ENCODE results near the gene PLEKHM2. TPM values are rescaled to one million over a fixed set of nuclear protein-coding genes. Genes with fewer than 3 reads are reported as not detected.
A peak's percentile ranks its signal among the peaks of the same experiment; 100 is the strongest.

Gene PLEKHM2
- total RNA-seq, 1 experiment from 2014 or later: 33.3 TPM

DNA sequence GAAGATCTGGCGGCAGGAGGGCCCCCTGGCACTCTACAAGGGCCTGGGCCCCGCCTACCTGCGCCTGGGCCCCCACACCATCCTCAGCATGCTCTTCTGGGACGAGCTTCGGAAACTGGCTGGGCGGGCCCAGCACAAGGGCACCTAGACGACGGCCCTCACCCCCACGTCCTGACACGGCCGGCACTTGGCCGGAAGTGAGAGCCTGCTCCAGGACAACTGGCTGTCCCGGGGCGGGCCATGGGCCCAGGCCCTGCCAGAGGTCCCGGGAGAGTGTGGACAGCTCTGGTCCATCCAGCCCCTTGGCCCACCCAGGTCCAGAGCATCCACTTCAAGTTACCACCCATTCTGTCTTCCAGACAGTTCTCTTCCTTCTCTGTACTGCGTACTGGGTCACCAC lies 55.1 kb downstream of the PLEKHM2 start:
- no TSS peak for BruUV-seq (replicated peaks)
- Mint-ChIP-seq H3K36me3 (ENCODE audit: insufficient read depth, unreplicated experiment) (peaks cover 7% of the 10 kb centered on the region), H3K27me3 (ENCODE audit: insufficient read depth, unreplicated experiment) (no peaks in the 10 kb centered on the region), H3K4me3 (ENCODE audit: unreplicated experiment) (no peak overlapping the region), H3K9me3 (ENCODE audit: unreplicated experiment) (no peaks in the 10 kb centered on the region), H3K4me1 (ENCODE audit: low read depth, unreplicated experiment) (peaks cover 7% of the 10 kb centered on the region), H3K27ac (ENCODE audit: unreplicated experiment) (no peak overlapping the region)
- H3K4me3 ChIP-seq (ENCODE audit: low read depth, low read length): no peak overlapping the region
- H3K9me3 ChIP-seq: no peaks in the 10 kb centered on the region
- peaks cover 27% of the 10 kb centered on the region for H3K4me1 ChIP-seq
- H3K36me3 ChIP-seq (ENCODE audit: control insufficient read depth, insufficient read depth, low read length): no peaks in the 10 kb centered on the region
- TF ChIP-seq, protein P1, sequence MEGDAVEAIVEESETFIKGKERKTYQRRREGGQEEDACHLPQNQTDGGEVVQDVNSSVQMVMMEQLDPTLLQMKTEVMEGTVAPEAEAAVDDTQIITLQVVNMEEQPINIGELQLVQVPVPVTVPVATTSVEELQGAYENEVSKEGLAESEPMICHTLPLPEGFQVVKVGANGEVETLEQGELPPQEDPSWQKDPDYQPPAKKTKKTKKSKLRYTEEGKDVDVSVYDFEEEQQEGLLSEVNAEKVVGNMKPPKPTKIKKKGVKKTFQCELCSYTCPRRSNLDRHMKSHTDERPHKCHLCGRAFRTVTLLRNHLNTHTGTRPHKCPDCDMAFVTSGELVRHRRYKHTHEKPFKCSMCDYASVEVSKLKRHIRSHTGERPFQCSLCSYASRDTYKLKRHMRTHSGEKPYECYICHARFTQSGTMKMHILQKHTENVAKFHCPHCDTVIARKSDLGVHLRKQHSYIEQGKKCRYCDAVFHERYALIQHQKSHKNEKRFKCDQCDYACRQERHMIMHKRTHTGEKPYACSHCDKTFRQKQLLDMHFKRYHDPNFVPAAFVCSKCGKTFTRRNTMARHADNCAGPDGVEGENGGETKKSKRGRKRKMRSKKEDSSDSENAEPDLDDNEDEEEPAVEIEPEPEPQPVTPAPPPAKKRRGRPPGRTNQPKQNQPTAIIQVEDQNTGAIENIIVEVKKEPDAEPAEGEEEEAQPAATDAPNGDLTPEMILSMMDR (IDR thresholded peaks at IDR 0.05; ENCODE audit: insufficient read depth in 1 of 2, low read depth in 1 of 2, low read length in 1 of 2, severe bottlenecking in 1 of 2, unreplicated experiment in 1 of 2): no peak
- no peak for DNase-seq
- intact Hi-C loops (cut with micrococcal nuclease; ENCODE audit: unreplicated experiment): no loop called here
- POLR2A ChIA-PET: no interaction called here
- H3K27me3 ChIP-seq (replicated peaks; ENCODE audit: control insufficient read depth, insufficient read depth, low read length): no peaks in the 10 kb centered on the region
- CTCF ChIA-PET: interaction anchor here (0.6 kb wide), 1 partner anchor 37 kb away, joined by 5 read pairs; no protein-coding TSS in a partner anchor

DNA sequence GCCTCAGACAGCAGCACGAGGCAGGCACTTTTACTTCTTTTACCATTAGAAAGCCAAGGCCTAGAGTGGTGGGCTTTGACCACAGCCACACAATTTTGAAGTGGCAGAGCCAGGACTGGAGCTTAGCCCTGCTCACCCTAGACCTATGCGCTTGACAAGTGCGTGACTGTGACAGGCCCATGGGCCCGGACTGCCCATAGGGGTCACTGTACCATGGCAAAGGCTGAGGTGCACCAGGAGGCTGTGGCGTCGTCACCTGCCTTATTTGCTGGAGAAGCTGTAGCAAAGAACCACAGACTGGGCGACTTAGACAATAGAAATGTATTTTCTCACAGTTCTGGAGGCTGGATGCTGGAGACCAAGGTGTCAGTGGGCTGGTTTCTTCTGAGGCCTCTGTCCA lies 55.6 kb downstream of the PLEKHM2 start:
- H3K27ac Mint-ChIP-seq (ENCODE audit: unreplicated experiment): no peak overlapping the region
- intact Hi-C loops (cut with micrococcal nuclease; ENCODE audit: unreplicated experiment): loop anchor here (2.0 to 10.0 kb wide), 2 partner anchors 55 to 145 kb away; partner anchors contain the start of gene PLEKHM2
- H3K4me1 Mint-ChIP-seq (ENCODE audit: low read depth, unreplicated experiment): peaks cover 7% of the 10 kb centered on the region
- peak in 1 of 2 experiments; percentile 27 for DNase-seq
- Histone ChIP-seq H3K36me3 (ENCODE audit: control insufficient read depth, insufficient read depth, low read length) (no peaks in the 10 kb centered on the region), H3K4me1 (peaks cover 22% of the 10 kb centered on the region), H3K27me3 (replicated peaks; ENCODE audit: control insufficient read depth, insufficient read depth, low read length) (no peaks in the 10 kb centered on the region), H3K4me3 (ENCODE audit: low read depth, low read length) (no peak overlapping the region), H3K9me3 (no peaks in the 10 kb centered on the region)
- no TSS peak for BruUV-seq (replicated peaks)
- TF ChIP-seq, protein P1 (IDR thresholded peaks at IDR 0.05; ENCODE audit: insufficient read depth in 1 of 2, low read depth in 1 of 2, low read length in 1 of 2, severe bottlenecking in 1 of 2, unreplicated experiment in 1 of 2): no peak
- no peaks in the 10 kb centered on the region for H3K27me3 Mint-ChIP-seq (ENCODE audit: insufficient read depth, unreplicated experiment)
- no peak overlapping the region for H3K4me3 Mint-ChIP-seq (ENCODE audit: unreplicated experiment)
- peaks cover 7% of the 10 kb centered on the region for H3K36me3 Mint-ChIP-seq (ENCODE audit: insufficient read depth, unreplicated experiment)
- POLR2A ChIA-PET: no interaction called here
- no peaks in the 10 kb centered on the region for H3K9me3 Mint-ChIP-seq (ENCODE audit: unreplicated experiment)
- CTCF ChIA-PET: interaction anchor here (0.6 kb wide), 1 partner anchor 37 kb away, joined by 5 read pairs; no protein-coding TSS in a partner anchor

DNA sequence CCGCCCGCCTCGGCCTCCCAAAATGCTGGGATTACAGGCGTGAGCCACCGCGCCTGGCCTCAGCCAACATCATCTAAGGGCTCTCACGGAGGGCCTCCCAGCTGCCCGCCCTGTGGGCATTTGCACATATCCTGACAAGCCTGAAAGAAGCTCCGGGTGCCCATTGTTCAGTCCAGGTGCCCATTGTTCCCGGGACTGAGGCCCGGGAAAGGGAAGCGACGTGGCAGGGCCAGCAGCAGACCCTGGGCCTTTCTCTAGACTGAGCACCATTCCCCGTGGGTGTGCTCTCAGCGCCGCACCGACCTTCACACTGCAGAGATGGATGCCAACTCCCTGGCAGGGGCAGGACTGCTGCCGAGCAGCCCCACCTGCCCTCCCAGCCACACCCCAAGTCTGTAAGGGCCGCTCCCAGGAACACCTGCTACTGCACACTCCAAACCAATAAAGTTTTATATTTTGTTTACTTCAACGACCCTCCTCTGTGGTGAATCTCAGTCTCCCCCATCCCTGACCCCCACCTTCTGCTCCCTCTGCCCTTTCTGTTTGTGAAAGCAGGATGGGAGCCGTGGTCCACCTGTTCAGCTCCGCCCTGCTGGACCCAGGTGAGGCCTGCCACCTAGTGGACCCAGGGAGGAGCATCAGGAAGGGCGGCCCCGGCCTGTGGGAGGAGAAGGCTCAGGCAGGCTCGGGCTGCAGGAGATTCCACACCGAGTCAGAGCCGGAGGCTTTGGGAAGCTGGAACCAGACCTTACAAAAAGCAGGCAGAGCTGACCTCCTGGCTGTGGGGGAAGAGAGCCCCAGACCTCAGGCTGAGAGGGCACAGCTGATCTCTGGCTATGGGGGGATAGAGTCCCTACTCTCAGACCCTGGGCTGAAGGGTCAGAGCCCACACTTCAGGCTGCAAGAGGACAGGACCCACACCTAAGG lies 57.1 kb downstream of the PLEKHM2 start:
- peak overlapping the region; percentile 0; the same call in 1 of the 2 replicates for H3K4me3 ChIP-seq (ENCODE audit: low read depth, low read length)
- Mint-ChIP-seq H3K4me1 (ENCODE audit: low read depth, unreplicated experiment) (peaks cover 7% of the 10 kb centered on the region), H3K9me3 (ENCODE audit: unreplicated experiment) (no peaks in the 10 kb centered on the region), H3K36me3 (ENCODE audit: insufficient read depth, unreplicated experiment) (peaks cover 7% of the 10 kb centered on the region), H3K27ac (ENCODE audit: unreplicated experiment) (peak overlapping the region; percentile 82), H3K27me3 (ENCODE audit: insufficient read depth, unreplicated experiment) (no peaks in the 10 kb centered on the region), H3K4me3 (ENCODE audit: unreplicated experiment) (peak overlapping the region; percentile 66)
- intact Hi-C loops (cut with micrococcal nuclease; ENCODE audit: unreplicated experiment): loop anchor here (1.0 to 10.0 kb wide), 3 partner anchors 56 to 215 kb away; partner anchors contain the start of genes DNAJC16 and PLEKHM2
- peak; percentile 89 for DNase-seq
- BruUV-seq (replicated peaks): no TSS peak
- H3K27me3 ChIP-seq (replicated peaks; ENCODE audit: control insufficient read depth, insufficient read depth, low read length): no peaks in the 10 kb centered on the region
- CTCF ChIA-PET: interaction anchor here (0.7 to 1.5 kb wide), 8 partner anchors 51 to 418 kb away, joined by 3 to 9 read pairs (median 6); no protein-coding TSS in a partner anchor
- H3K36me3 ChIP-seq (ENCODE audit: control insufficient read depth, insufficient read depth, low read length): no peaks in the 10 kb centered on the region
- TF ChIP-seq, protein P1 (IDR thresholded peaks at IDR 0.05; ENCODE audit: insufficient read depth in 1 of 2, low read depth in 1 of 2, low read length in 1 of 2, severe bottlenecking in 1 of 2, unreplicated experiment in 1 of 2): peak; percentile 82 to 92
- no peaks in the 10 kb centered on the region for H3K9me3 ChIP-seq
- H3K4me1 ChIP-seq: peaks cover 17% of the 10 kb centered on the region
- POLR2A ChIA-PET: no interaction called here

All from Caco-2 (cell line).